HFF-Myc (cell line): ENCODE data around the gene OAF.

Experiments used
- DNase-seq: peaks from one replicate; pipeline ENCODE4 v3.0.0-alpha.2; 2011; ENCODE audit warnings: low read depth; ENCODE audit errors: extremely low read depth
- H3K4me3 ChIP-seq: replicated peaks from 2 replicates; pipeline ENCODE4 v1.5.1; 2011; ENCODE audit warnings: low read depth, mild to moderate bottlenecking, control low read depth, low read length
- TF ChIP-seq, protein P1 (sequence below): IDR thresholded peaks from 2 replicates; pipeline ENCODE4 v1.5.1; 2012; ENCODE audit warnings: mild to moderate bottlenecking, low read depth, low read length, control low read depth; ENCODE audit errors: missing control alignments

Gene OAF

DNA sequence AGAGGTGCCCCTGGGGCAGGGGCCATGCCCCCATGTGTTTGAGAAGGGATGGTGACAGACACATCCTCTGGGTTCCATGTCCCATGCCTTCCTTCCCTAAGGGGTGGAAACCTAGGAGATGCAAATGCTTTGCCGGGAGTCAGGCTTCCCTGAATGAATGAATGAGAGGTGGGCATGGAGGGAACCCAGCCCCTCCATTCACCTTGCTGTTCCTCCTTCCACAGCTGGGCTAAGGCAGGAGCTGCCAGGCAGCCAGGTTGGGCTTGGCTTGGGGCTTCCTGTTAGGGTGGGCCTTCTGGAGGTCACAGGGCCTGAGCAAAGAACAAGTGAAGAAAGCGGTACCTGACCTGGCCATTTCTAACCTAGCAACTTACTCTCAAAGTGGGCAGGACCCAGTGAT lies 30.0 kb downstream of the OAF start:
- TF ChIP-seq, protein P1, sequence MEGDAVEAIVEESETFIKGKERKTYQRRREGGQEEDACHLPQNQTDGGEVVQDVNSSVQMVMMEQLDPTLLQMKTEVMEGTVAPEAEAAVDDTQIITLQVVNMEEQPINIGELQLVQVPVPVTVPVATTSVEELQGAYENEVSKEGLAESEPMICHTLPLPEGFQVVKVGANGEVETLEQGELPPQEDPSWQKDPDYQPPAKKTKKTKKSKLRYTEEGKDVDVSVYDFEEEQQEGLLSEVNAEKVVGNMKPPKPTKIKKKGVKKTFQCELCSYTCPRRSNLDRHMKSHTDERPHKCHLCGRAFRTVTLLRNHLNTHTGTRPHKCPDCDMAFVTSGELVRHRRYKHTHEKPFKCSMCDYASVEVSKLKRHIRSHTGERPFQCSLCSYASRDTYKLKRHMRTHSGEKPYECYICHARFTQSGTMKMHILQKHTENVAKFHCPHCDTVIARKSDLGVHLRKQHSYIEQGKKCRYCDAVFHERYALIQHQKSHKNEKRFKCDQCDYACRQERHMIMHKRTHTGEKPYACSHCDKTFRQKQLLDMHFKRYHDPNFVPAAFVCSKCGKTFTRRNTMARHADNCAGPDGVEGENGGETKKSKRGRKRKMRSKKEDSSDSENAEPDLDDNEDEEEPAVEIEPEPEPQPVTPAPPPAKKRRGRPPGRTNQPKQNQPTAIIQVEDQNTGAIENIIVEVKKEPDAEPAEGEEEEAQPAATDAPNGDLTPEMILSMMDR, result no peak
- DNase-seq, result no peak
- no peak overlapping the region for H3K4me3 ChIP-seq

- DNase-seq, result no peak
- H3K4me3 ChIP-seq, result no peak overlapping the region
- TF ChIP-seq, protein P1, result no peak
Observed at GRCh38 chr11:120241277-120241676, 30.4 kb downstream of the OAF start.

GRCh38 chr11:120243221-120243620 lies 32.4 kb downstream of the OAF start:
- DNase-seq, result no peak
- H3K4me3 ChIP-seq, result no peak overlapping the region
- TF ChIP-seq, protein P1, result no peak

DNA sequence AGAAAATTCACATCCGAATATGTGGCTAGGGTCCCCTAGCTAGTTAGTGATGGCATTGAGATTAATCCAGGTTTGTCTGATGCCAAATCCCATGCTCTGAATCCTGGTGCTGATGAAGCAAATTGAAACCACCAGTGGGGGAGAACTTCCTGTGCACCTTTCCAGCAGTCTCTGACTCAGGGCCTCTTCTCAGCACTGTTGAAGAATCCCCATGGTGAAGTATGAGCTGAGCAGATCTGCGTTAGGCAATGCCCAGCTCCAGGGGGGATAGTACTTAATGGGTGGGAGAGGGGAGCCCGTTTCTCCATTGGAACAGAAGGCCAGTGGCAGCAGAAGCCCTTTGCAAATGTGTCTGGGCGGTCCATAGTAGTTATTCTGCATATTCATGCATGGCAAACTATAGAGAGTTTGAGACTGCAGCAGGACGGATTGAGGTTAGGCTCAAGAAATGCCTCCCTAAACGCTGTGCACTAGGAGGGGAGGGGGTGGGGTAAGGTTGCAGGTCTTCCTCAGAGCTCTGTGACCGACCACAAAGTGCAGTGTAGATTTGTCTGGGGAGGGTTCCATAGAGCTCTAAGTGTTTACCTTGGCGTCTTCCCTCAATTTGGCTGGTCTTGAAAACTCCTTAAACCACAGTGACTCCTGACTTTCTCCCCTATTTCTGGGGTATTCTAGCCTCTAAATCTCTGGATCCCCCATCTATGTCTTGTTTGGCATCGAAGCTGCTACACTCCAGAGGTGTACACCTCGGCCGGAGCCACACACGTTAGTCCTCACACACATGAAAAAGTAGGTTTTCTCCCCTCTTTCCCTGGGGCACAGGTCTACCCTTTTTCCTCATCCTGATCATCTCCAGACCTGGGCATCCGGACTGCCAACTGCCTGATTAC lies 33.9 kb downstream of the OAF start:
- no peak overlapping the region for H3K4me3 ChIP-seq
- TF ChIP-seq, protein P1, result no peak
- no peak for DNase-seq

DNA sequence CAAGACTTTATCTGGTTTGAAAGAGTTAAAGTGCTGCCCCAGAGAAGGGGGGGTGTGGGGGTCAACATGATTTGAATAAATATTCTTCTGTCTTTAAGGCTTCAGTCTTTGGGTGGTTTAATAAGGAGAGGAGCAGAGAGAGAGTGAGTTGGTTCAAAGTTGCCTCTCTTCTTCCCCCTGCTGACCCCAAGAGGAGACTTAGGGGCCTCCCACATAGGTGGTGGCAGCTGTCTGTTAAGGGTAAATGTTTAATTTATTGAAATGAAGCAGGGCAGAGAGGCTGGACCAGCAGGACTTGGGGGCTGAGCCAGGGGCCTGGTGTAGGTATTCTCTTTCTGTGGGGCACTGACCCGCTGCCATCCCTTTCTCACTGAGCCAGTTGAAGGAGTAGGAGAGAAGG lies 34.6 kb downstream of the OAF start:
- TF ChIP-seq, protein P1, result no peak
- no peak overlapping the region for H3K4me3 ChIP-seq
- DNase-seq, result no peak

- no peak overlapping the region for H3K4me3 ChIP-seq
- no peak for DNase-seq
- TF ChIP-seq, protein P1, result no peak
Observed at GRCh38 chr11:120248551-120249278, 37.9 kb downstream of the OAF start.
